ENCODE results near the gene C14orf132. TPM values are rescaled to one million over a fixed set of nuclear protein-coding genes. Genes with fewer than 3 reads are reported as not detected.
A peak's percentile ranks its signal among the peaks of the same experiment; 100 is the strongest.

The C14orf132 gene
- total and polyA plus RNA-seq, 10 of the 15 experiments (the other 5 are each of a cell fraction or from before 2014, with no cell fraction given) = under 0.01 to 1.2 (median 0.03) TPM; not detected in 2

DNA sequence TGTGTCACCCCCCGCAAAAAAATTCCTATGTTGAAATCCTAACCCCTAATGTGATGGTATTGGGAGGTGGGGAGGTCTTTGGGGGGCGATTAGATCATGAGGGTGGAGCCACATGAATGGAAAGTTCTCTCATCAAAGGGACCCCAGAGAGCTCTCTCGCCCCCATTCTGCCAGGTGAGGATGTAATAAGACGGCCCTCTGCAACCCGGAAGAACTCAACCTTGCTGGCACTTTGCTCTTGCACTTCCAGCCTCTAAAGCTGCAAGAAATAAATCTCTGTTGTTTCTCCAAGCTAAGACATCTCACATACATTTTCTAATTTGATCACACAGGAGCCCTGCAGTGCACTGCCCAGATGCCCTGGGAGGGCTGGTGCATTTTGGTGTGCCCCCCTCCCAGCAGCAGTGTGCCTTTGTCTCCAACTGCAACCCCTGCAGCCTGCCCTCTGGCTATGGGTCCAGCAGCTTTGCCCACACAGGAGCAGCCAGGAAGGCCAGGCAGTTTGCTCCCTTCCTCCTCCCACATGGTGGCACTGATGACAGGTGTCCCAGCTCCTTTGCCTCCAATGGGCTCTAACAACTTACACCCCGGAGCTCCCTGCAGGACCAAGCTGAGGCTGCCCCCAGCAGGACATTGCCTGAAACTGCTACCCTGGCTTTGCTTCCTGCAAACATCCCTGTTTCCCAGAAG is 59.3 kb downstream of the C14orf132 start (continued):
- TF ChIP-seq, protein P1, sequence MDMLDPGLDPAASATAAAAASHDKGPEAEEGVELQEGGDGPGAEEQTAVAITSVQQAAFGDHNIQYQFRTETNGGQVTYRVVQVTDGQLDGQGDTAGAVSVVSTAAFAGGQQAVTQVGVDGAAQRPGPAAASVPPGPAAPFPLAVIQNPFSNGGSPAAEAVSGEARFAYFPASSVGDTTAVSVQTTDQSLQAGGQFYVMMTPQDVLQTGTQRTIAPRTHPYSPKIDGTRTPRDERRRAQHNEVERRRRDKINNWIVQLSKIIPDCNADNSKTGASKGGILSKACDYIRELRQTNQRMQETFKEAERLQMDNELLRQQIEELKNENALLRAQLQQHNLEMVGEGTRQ (IDR thresholded peaks at IDR 0.05; ENCODE audit: borderline replicate concordance, low read depth, low read length) = no peak
- TF ChIP-seq, protein P2, sequence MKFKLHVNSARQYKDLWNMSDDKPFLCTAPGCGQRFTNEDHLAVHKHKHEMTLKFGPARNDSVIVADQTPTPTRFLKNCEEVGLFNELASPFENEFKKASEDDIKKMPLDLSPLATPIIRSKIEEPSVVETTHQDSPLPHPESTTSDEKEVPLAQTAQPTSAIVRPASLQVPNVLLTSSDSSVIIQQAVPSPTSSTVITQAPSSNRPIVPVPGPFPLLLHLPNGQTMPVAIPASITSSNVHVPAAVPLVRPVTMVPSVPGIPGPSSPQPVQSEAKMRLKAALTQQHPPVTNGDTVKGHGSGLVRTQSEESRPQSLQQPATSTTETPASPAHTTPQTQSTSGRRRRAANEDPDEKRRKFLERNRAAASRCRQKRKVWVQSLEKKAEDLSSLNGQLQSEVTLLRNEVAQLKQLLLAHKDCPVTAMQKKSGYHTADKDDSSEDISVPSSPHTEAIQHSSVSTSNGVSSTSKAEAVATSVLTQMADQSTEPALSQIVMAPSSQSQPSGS (IDR thresholded peaks at IDR 0.05; ENCODE audit: low read length) = no peak
- TF ChIP-seq, protein P3, sequence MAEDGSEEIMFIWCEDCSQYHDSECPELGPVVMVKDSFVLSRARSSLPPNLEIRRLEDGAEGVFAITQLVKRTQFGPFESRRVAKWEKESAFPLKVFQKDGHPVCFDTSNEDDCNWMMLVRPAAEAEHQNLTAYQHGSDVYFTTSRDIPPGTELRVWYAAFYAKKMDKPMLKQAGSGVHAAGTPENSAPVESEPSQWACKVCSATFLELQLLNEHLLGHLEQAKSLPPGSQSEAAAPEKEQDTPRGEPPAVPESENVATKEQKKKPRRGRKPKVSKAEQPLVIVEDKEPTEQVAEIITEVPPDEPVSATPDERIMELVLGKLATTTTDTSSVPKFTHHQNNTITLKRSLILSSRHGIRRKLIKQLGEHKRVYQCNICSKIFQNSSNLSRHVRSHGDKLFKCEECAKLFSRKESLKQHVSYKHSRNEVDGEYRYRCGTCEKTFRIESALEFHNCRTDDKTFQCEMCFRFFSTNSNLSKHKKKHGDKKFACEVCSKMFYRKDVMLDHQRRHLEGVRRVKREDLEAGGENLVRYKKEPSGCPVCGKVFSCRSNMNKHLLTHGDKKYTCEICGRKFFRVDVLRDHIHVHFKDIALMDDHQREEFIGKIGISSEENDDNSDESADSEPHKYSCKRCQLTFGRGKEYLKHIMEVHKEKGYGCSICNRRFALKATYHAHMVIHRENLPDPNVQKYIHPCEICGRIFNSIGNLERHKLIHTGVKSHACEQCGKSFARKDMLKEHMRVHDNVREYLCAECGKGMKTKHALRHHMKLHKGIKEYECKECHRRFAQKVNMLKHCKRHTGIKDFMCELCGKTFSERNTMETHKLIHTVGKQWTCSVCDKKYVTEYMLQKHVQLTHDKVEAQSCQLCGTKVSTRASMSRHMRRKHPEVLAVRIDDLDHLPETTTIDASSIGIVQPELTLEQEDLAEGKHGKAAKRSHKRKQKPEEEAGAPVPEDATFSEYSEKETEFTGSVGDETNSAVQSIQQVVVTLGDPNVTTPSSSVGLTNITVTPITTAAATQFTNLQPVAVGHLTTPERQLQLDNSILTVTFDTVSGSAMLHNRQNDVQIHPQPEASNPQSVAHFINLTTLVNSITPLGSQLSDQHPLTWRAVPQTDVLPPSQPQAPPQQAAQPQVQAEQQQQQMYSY (CRISPR knock-in tag; IDR thresholded peaks at IDR 0.05) = no peak
- TF ChIP-seq MTA2 (IDR thresholded peaks at IDR 0.05; ENCODE audit: low read depth) (no peak), SIN3A (IDR thresholded peaks at IDR 0.05; ENCODE audit: low read depth, low read length) (no peak), CBX5 (IDR thresholded peaks at IDR 0.05; ENCODE audit: low read depth) (no peak)
- TF ChIP-seq, protein P4, sequence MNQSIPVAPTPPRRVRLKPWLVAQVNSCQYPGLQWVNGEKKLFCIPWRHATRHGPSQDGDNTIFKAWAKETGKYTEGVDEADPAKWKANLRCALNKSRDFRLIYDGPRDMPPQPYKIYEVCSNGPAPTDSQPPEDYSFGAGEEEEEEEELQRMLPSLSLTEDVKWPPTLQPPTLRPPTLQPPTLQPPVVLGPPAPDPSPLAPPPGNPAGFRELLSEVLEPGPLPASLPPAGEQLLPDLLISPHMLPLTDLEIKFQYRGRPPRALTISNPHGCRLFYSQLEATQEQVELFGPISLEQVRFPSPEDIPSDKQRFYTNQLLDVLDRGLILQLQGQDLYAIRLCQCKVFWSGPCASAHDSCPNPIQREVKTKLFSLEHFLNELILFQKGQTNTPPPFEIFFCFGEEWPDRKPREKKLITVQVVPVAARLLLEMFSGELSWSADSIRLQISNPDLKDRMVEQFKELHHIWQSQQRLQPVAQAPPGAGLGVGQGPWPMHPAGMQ (IDR thresholded peaks at IDR 0.05; ENCODE audit: borderline replicate concordance) = no peak
- TF ChIP-seq, protein P5, sequence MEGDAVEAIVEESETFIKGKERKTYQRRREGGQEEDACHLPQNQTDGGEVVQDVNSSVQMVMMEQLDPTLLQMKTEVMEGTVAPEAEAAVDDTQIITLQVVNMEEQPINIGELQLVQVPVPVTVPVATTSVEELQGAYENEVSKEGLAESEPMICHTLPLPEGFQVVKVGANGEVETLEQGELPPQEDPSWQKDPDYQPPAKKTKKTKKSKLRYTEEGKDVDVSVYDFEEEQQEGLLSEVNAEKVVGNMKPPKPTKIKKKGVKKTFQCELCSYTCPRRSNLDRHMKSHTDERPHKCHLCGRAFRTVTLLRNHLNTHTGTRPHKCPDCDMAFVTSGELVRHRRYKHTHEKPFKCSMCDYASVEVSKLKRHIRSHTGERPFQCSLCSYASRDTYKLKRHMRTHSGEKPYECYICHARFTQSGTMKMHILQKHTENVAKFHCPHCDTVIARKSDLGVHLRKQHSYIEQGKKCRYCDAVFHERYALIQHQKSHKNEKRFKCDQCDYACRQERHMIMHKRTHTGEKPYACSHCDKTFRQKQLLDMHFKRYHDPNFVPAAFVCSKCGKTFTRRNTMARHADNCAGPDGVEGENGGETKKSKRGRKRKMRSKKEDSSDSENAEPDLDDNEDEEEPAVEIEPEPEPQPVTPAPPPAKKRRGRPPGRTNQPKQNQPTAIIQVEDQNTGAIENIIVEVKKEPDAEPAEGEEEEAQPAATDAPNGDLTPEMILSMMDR (IDR thresholded peaks at IDR 0.05 in 2 of 3, conservative IDR thresholded peaks at IDR 0.05 in 1 of 3; ENCODE audit: control insufficient read depth in 2 of 3, extremely low read depth in 1 of 3, insufficient read depth in 1 of 3, low read depth in 3 of 3, low read length in 3 of 3) = peak; percentile 46 to 69 (median 65)
